Endodermal cell (in vitro differentiated cells): ENCODE measurements around the gene NEK4. TPM values are rescaled to one million over a fixed set of nuclear protein-coding genes. Genes with fewer than 3 reads are reported as not detected.

ENCODE experiments used
- DNase-seq: peaks from one replicate; pipeline ENCODE4 v3.0.0-alpha.2; 2017
- H3K27ac ChIP-seq: 2 replicates; pipeline ENCODE4 v1.5.1; 2013; ENCODE audit warnings: mild to moderate bottlenecking, low read depth, low read length, moderate library complexity
- H3K27me3 ChIP-seq: 2 replicates; pipeline ENCODE4 v1.6.1; 2013; ENCODE audit warnings: mild to moderate bottlenecking, low read length, moderate library complexity; ENCODE audit not compliant: insufficient read depth, control insufficient read depth, poor library complexity, severe bottlenecking
- H3K36me3 ChIP-seq: 2 replicates; pipeline ENCODE4 v1.7.0; 2013; ENCODE audit warnings: mild to moderate bottlenecking, low read length, moderate library complexity; ENCODE audit not compliant: control insufficient read depth, insufficient read depth
- H3K4me1 ChIP-seq: one replicate; pipeline ENCODE4 v1.7.0; 2013; ENCODE audit warnings: low read length; ENCODE audit not compliant: control insufficient read depth, insufficient read depth
- H3K4me3 ChIP-seq: 2 replicates; pipeline ENCODE4 v1.5.1; 2013; ENCODE audit warnings: mild to moderate bottlenecking, low read length, moderate library complexity
- H3K9ac ChIP-seq: 2 replicates; pipeline ENCODE4 v1.6.1; 2013; ENCODE audit warnings: mild to moderate bottlenecking, low read length, moderate library complexity; ENCODE audit not compliant: poor library complexity, severe bottlenecking; ENCODE audit errors: extremely low read depth
- H3K9me3 ChIP-seq: 2 replicates; pipeline ENCODE4 v1.6.1; 2013; ENCODE audit warnings: mild to moderate bottlenecking, low read length, moderate library complexity; ENCODE audit not compliant: control insufficient read depth
- H3K27ac Mint-ChIP-seq: 2 replicates; pipeline ENCODE4 v1.8.0; 2020; ENCODE audit warnings: mixed read lengths
- H3K27me3 Mint-ChIP-seq: 2 replicates; pipeline ENCODE4 v1.8.0; 2021; ENCODE audit warnings: mild to moderate bottlenecking, mixed read lengths; ENCODE audit not compliant: insufficient read depth
- H3K36me3 Mint-ChIP-seq: 2 replicates; pipeline ENCODE4 v1.8.0; 2020; ENCODE audit warnings: low read depth, mixed read lengths
- H3K4me1 Mint-ChIP-seq: 2 replicates; pipeline ENCODE4 v1.8.0; 2020; ENCODE audit warnings: mixed read lengths
- H3K4me3 Mint-ChIP-seq: 2 replicates; pipeline ENCODE4 v1.8.0; 2020; ENCODE audit warnings: mild to moderate bottlenecking, moderate library complexity, mixed read lengths
- H3K9me3 Mint-ChIP-seq: 2 replicates; pipeline ENCODE4 v1.8.0; 2020; ENCODE audit warnings: mild to moderate bottlenecking, mixed read lengths
- CTCF ChIP-seq: fragments of 200-600 bp; sonication (generic); conservative IDR thresholded peaks from 2 replicates; pipeline ENCODE4 v1.5.0; 2021; ENCODE audit warnings: antibody characterized with exemption, mild to moderate bottlenecking
- WGBS, 2 experiments: methylation state at CpG; one replicate each; pipeline versions ENCODE4 v1.1.5 to v1.1.7; 2013; ENCODE audit warnings: missing lambda C conversion rate in 2 of 2, mixed read lengths in 1 of 2; ENCODE audit not compliant: insufficient coverage in 1 of 2, insufficient read length in 1 of 2; 5-methylcytosine and 5-hydroxymethylcytosine counted together
- total RNA-seq, 2 donors: library from RNA; stranded (reverse); fragmentation: NEBNext Ultra II Directional in 1 of 2; extraction: Animal tissue kit (Norgen Biotek cat#: 25700) in 1 of 2; gene quantifications; 2 replicates in 1 of 2; 3 replicates in 1 of 2; pipeline ENCODE4 v1.2.1, GENCODE V29; 2021

NEK4 gene
- total RNA-seq, 2 donors from 2014 or later = 44.2 to 49.5 TPM

- H3K27me3 ChIP-seq = peaks cover 7% of the 10 kb centered on the region
- no peak overlapping the region for H3K27ac ChIP-seq
- no peaks in the 10 kb centered on the region for H3K4me1 ChIP-seq
- no peak overlapping the region for H3K9ac ChIP-seq
- H3K4me3 Mint-ChIP-seq = no peak overlapping the region
- H3K9me3 Mint-ChIP-seq = no peaks in the 10 kb centered on the region
- no peaks in the 10 kb centered on the region for H3K36me3 Mint-ChIP-seq
- TF ChIP-seq CTCF = no peak
- no peak overlapping the region for H3K4me3 ChIP-seq
- H3K27ac Mint-ChIP-seq = no peak overlapping the region
- no peaks in the 10 kb centered on the region for H3K36me3 ChIP-seq
- DNase-seq = no peak
- no peaks in the 10 kb centered on the region for H3K4me1 Mint-ChIP-seq
- peaks cover 5% of the 10 kb centered on the region for H3K27me3 Mint-ChIP-seq
- H3K9me3 ChIP-seq = no peaks in the 10 kb centered on the region
- WGBS, 2 experiments = 88 to 95% methylated on average over 2 to 3 of the region's 3 CpGs
Measured at GRCh38 chr3:52783211-52783555, 12.4 kb upstream of the NEK4 start.

GRCh38 chr3:52782412-52783210, 11.9 kb upstream of the NEK4 start:
- no peak for TF ChIP-seq CTCF
- H3K27me3 ChIP-seq = peaks cover 7% of the 10 kb centered on the region

GRCh38 chr3:52781741-52782140, 11.0 kb upstream of the NEK4 start:
- no peak for TF ChIP-seq CTCF
- Histone ChIP-seq H3K36me3 (no peaks in the 10 kb centered on the region), H3K4me3 (no peak overlapping the region), H3K27ac (no peak overlapping the region), H3K4me1 (no peaks in the 10 kb centered on the region), H3K9me3 (no peaks in the 10 kb centered on the region), H3K27me3 (peaks cover 7% of the 10 kb centered on the region), H3K9ac (no peak overlapping the region)
- DNase-seq = peak; percentile 22
- Mint-ChIP-seq H3K27me3 (peaks cover 5% of the 10 kb centered on the region), H3K4me3 (no peak overlapping the region), H3K9me3 (no peaks in the 10 kb centered on the region), H3K27ac (no peak overlapping the region), H3K36me3 (no peaks in the 10 kb centered on the region), H3K4me1 (no peaks in the 10 kb centered on the region)
- WGBS, 2 experiments = 85 to 87% methylated on average over 13 of the region's 13 CpGs

More at GRCh38 chr3:52782412-52783210, 11.9 kb upstream of the NEK4 start:
- Mint-ChIP-seq H3K27me3 (peaks cover 5% of the 10 kb centered on the region), H3K9me3 (no peaks in the 10 kb centered on the region), H3K4me1 (no peaks in the 10 kb centered on the region), H3K27ac (no peak overlapping the region), H3K4me3 (no peak overlapping the region), H3K36me3 (no peaks in the 10 kb centered on the region)
- Histone ChIP-seq H3K4me1 (no peaks in the 10 kb centered on the region), H3K36me3 (no peaks in the 10 kb centered on the region), H3K9me3 (no peaks in the 10 kb centered on the region), H3K9ac (no peak overlapping the region), H3K27ac (no peak overlapping the region), H3K4me3 (no peak overlapping the region)
- DNase-seq = peak; percentile 38
- WGBS, 2 experiments = 71 to 79% methylated on average over 7 to 12 of the region's 12 CpGs
